GM12878 (cell line): ENCODE data around the gene MYLIP. TPM values are rescaled to one million over a fixed set of nuclear protein-coding genes. Genes with fewer than 3 reads are reported as not detected.

Source experiments
- ATAC-seq: fragments of 200-7000 bp; cut with Tn5 transposase; 3 replicates; pipeline ENCODE4 v1.9.1; 2020; ENCODE audit warnings: mild to moderate bottlenecking, moderate library complexity
- BruUV-seq: library from RNA; stranded (reverse); fragments of 400-500 nt; replicated peaks from 2 replicates; lab custom pipeline; 2021; lab: Mats Ljungman, UMichigan
- CTCF ChIA-PET: fragments of 300-600 bp; sonication (Branson Sonifier 250); formaldehyde crosslinking; extraction: SDS; loops from one replicate; lab custom pipeline; 2021; ENCODE audit warnings: inconsistent platforms; lab: Yijun Ruan, JAX
- POLR2A ChIA-PET: fragments of 350-600 bp; formaldehyde crosslinking; extraction: SDS; loops from one replicate; lab custom pipeline; 2021; ENCODE audit warnings: inconsistent platforms; lab: Charles Lee
- RAD21 ChIA-PET: fragments of 300-600 bp; sonication (Branson Sonifier 250); formaldehyde crosslinking; loops from one replicate; lab custom pipeline; 2023; ENCODE audit warnings: antibody characterized with exemption; ENCODE audit not compliant: unreplicated experiment; lab: Charles Lee
- SMC1A ChIA-PET: fragments of 300-600 bp; sonication (Branson Sonifier 250); formaldehyde crosslinking; loops from one replicate; lab custom pipeline; 2023; ENCODE audit not compliant: unreplicated experiment, uncharacterized antibody; lab: Charles Lee
- DNase-seq: peaks from one replicate; pipeline ENCODE4 v3.0.0-alpha.2; 2011; ENCODE audit warnings: low read depth, low spot score
- FAIRE-seq: peaks from 3 replicates; lab custom pipeline; 2011; peaks lifted over from hg19 to GRCh38; lab: Jason Lieb, UNC
- H2AFZ ChIP-seq: 2 replicates; pipeline ENCODE4 v1.6.0; 2011; ENCODE audit warnings: low read depth, low read length, control low read depth; ENCODE audit not compliant: control insufficient read depth
- H3K27ac ChIP-seq: 2 replicates; pipeline ENCODE4 v1.5.1; 2011; ENCODE audit warnings: control low read depth; ENCODE audit not compliant: control insufficient read depth, insufficient read depth
- H3K27me3 ChIP-seq, 2 experiments: replicated peaks in 1 of 2; 2 replicates each; pipeline versions ENCODE4 v1.6.0 to v1.6.1; 2011; ENCODE audit warnings: low read length in 1 of 2; ENCODE audit not compliant: control insufficient read depth in 2 of 2, insufficient read depth in 2 of 2
- H3K36me3 ChIP-seq, 2 experiments: 2 replicates each; pipeline ENCODE4 v1.5.1; 2011; ENCODE audit warnings: low read length in 1 of 2; ENCODE audit not compliant: control insufficient read depth in 2 of 2, insufficient read depth in 2 of 2
- H3K4me1 ChIP-seq: 2 replicates; pipeline ENCODE4 v1.6.1; 2011; ENCODE audit warnings: mild to moderate bottlenecking, low read length, moderate library complexity, mixed read lengths; ENCODE audit not compliant: control insufficient read depth, insufficient read depth
- H3K4me2 ChIP-seq: 2 replicates; pipeline ENCODE4 v1.6.0; 2011; ENCODE audit warnings: control low read depth; ENCODE audit not compliant: control insufficient read depth, insufficient read depth
- H3K4me3 ChIP-seq: fragments of 200-600 bp; sonication (generic); 2 replicates; pipeline ENCODE4 v1.5.1; 2016
- H3K79me2 ChIP-seq: 2 replicates; pipeline ENCODE4 v1.6.0; 2011; ENCODE audit warnings: low read length; ENCODE audit not compliant: control insufficient read depth, insufficient read depth
- H3K9ac ChIP-seq: 2 replicates; pipeline ENCODE4 v1.8.0; 2011; ENCODE audit warnings: low read length, control low read depth, mixed read lengths; ENCODE audit not compliant: control insufficient read depth, insufficient read depth
- H3K9me3 ChIP-seq: replicated peaks from 3 replicates; pipeline ENCODE4 v1.5.1; 2011; ENCODE audit warnings: mild to moderate bottlenecking, low read length; ENCODE audit not compliant: control insufficient read depth, insufficient read depth
- H4K20me1 ChIP-seq: 2 replicates; pipeline ENCODE4 v1.6.0; 2011; ENCODE audit not compliant: control insufficient read depth, insufficient read depth
- CHD2 ChIP-seq: IDR thresholded peaks from 2 replicates; pipeline ENCODE4 v1.6.1; 2011; ENCODE audit warnings: low read depth, low read length, improper control_type of control experiment, borderline replicate concordance
- EGR1 ChIP-seq, 2 experiments: IDR thresholded peaks; 1 replicate in 1 of 2; 2 replicates in 1 of 2; pipeline ENCODE4 v1.6.1; 2011 to 2012; ENCODE audit warnings: low read depth in 2 of 2, low read length in 2 of 2, borderline replicate concordance in 1 of 2, mild to moderate bottlenecking in 1 of 2, moderate library complexity in 1 of 2
- IKZF1 ChIP-seq: fragments of 450-650 bp; conservative IDR thresholded peaks from 2 replicates; pipeline ENCODE4 v1.6.1; 2017; ENCODE audit warnings: antibody characterized with exemption, mild to moderate bottlenecking
- MTA3 ChIP-seq: IDR thresholded peaks from 2 replicates; pipeline ENCODE4 v1.6.1; 2012; ENCODE audit warnings: low read length, inconsistent platforms, borderline replicate concordance
- RAD21 ChIP-seq: IDR thresholded peaks from 2 replicates; pipeline ENCODE4 v1.6.1; 2011; ENCODE audit warnings: mild to moderate bottlenecking, low read depth, low read length, moderate library complexity; ENCODE audit not compliant: insufficient read depth
- YY1 ChIP-seq: IDR thresholded peaks from 2 replicates; pipeline ENCODE4 v1.6.1; 2011; ENCODE audit warnings: low read depth, mild to moderate bottlenecking, low read length
- WGBS: methylation state at CpG from one replicate; pipeline ENCODE4 v1.1.6; 2016; ENCODE audit warnings: low lambda C conversion rate; ENCODE audit not compliant: insufficient replicate concordance, insufficient coverage; ENCODE audit errors: missing lambda C conversion rate; 5-methylcytosine and 5-hydroxymethylcytosine counted together
- in situ Hi-C: fragments of 300-500 bp; cut with MboI; formaldehyde crosslinking; loops from 9 replicates; pipeline ENCODE4 v1.14.3; 2018; ENCODE audit warnings: mixed read lengths
- intact Hi-C: fragments of 100-400 bp; cut with micrococcal nuclease; formaldehyde crosslinking; loops from one replicate; pipeline ENCODE4 v1.14.2; 2022; ENCODE audit not compliant: unreplicated experiment
- polyA plus RNA-seq, 11 experiments: library from polyadenylated mRNA; depleted of rRNA in 4 of 11; unstranded in 6 of 11; stranded (reverse) in 5 of 11; fragments of >200 nt; fragmentation: Nextera tagmentation in 4 of 11; fragmentation: Illumina TruSeq in 1 of 11; extraction: Ambion mirVana in 4 of 11; extraction: Trizol in 1 of 11; gene quantifications; 1 replicate in 1 of 11; 2 replicates in 10 of 11; pipeline versions ENCODE4 v1.2.1 to v1.2.3, GENCODE V29; 2011 to 2016; ENCODE audit warnings: inconsistent platforms in 2 of 11, missing spikeins in 2 of 11, low read depth in 1 of 11
- total RNA-seq, 4 experiments: library from RNA; depleted of rRNA in 3 of 4; stranded (reverse); fragments of >200 nt in 3 of 4; fragmentation: Illumina TruSeq in 1 of 4; extraction: Trizol in 1 of 4; gene quantifications; 2 replicates each; pipeline versions ENCODE4 v1.2.1 to v1.2.3, GENCODE V29; 2013 to 2021
- TF ChIP-seq, protein P1 (sequence below): fragments of 450-650 bp; IDR thresholded peaks from 2 replicates; pipeline ENCODE4 v1.6.1; 2017; ENCODE audit warnings: mild to moderate bottlenecking, moderate library complexity
- TF ChIP-seq, protein P2 (sequence below): fragments of 150-350 bp; IDR thresholded peaks from 2 replicates; pipeline ENCODE4 v1.6.1; 2014; ENCODE audit warnings: mild to moderate bottlenecking, low read depth, low read length
- TF ChIP-seq, protein P3 (sequence below): fragments of 450-650 bp; IDR thresholded peaks from 2 replicates; pipeline ENCODE4 v1.6.1; 2017; ENCODE audit warnings: mild to moderate bottlenecking, low read depth, inconsistent platforms; ENCODE audit not compliant: poor library complexity, severe bottlenecking
- TF ChIP-seq, protein P4 (sequence below): fragments of 450-650 bp; formaldehyde crosslinking; IDR thresholded peaks from 2 replicates; pipeline ENCODE4 v1.4.0; 2020; ENCODE audit warnings: mild to moderate bottlenecking, moderate library complexity

The MYLIP gene
- total and polyA plus RNA-seq, 10 of the 15 experiments (the other 5 are each of a cell fraction or from before 2014, with no cell fraction given), result 5.3 to 123 (median 12.5) TPM

DNA sequence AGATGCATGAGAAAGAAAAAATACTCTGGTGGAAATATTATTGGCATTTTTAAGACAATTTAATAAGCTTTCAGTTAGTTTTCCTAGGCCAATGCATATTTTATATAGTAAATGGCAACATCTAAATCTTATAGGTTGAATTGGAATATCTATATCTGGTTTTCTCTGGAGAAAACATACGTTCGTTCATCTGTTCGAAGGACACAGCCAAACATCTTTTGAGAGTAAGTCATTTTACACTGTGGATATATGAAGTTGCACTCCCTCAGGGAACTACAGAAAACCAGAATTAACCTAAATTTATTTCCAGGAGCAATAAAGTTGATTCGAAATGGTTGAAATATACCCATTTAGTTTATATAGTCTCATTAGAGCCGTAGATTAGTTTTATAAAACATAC lies 49.0 kb downstream of the MYLIP start:
- intact Hi-C loops, result no loop called here
- no peak overlapping the region for H3K27ac ChIP-seq
- no peaks in the 10 kb centered on the region for H3K27me3 ChIP-seq
- SMC1A ChIA-PET, result interaction anchor here (2.1 to 7.7 kb wide), 3 partner anchors 12 to 276 kb away, joined by 6 to 93 read pairs (median 8); no protein-coding TSS in a partner anchor
- H2AFZ ChIP-seq, result no peak overlapping the region
- no peaks in the 10 kb centered on the region; the same call in 2 of the 3 replicates for H3K9me3 ChIP-seq
- no peak overlapping the region for H3K9ac ChIP-seq
- H3K79me2 ChIP-seq, result no peaks in the 10 kb centered on the region
- H3K4me3 ChIP-seq, result no peak overlapping the region
- CTCF ChIA-PET, result interaction anchor here (0.6 kb wide), 1 partner anchor 574 kb away, joined by 3 read pairs; no protein-coding TSS in a partner anchor
- DNase-seq, result no peak
- RAD21 ChIA-PET, result interaction anchor here (1.0 kb wide), 1 partner anchor 9 kb away, joined by 4 read pairs; no protein-coding TSS in a partner anchor
- in situ Hi-C loops, result no loop called here
- H3K4me2 ChIP-seq, result no peak overlapping the region
- no peak for FAIRE-seq
- H3K36me3 ChIP-seq, result no peaks in the 10 kb centered on the region
- BruUV-seq, result no TSS peak
- POLR2A ChIA-PET, result no interaction called here
- no peaks in the 10 kb centered on the region for H4K20me1 ChIP-seq
- 79% methylated on average over 5 of the region's 5 CpGs for WGBS
- no peaks in the 10 kb centered on the region for H3K4me1 ChIP-seq
- ATAC-seq, result no peak
- TF ChIP-seq, protein P1, sequence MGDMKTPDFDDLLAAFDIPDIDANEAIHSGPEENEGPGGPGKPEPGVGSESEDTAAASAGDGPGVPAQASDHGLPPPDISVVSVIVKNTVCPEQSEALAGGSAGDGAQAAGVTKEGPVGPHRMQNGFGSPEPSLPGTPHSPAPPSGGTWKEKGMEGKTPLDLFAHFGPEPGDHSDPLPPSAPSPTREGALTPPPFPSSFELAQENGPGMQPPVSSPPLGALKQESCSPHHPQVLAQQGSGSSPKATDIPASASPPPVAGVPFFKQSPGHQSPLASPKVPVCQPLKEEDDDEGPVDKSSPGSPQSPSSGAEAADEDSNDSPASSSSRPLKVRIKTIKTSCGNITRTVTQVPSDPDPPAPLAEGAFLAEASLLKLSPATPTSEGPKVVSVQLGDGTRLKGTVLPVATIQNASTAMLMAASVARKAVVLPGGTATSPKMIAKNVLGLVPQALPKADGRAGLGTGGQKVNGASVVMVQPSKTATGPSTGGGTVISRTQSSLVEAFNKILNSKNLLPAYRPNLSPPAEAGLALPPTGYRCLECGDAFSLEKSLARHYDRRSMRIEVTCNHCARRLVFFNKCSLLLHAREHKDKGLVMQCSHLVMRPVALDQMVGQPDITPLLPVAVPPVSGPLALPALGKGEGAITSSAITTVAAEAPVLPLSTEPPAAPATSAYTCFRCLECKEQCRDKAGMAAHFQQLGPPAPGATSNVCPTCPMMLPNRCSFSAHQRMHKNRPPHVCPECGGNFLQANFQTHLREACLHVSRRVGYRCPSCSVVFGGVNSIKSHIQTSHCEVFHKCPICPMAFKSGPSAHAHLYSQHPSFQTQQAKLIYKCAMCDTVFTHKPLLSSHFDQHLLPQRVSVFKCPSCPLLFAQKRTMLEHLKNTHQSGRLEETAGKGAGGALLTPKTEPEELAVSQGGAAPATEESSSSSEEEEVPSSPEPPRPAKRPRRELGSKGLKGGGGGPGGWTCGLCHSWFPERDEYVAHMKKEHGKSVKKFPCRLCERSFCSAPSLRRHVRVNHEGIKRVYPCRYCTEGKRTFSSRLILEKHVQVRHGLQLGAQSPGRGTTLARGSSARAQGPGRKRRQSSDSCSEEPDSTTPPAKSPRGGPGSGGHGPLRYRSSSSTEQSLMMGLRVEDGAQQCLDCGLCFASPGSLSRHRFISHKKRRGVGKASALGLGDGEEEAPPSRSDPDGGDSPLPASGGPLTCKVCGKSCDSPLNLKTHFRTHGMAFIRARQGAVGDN, result no peak
- TF ChIP-seq EGR1 (IDR thresholded peaks at IDR 0.05; ENCODE audit: borderline replicate concordance in 1 of 2, low read depth in 2 of 2, low read length in 2 of 2) (no peak), MTA3 (no peak), CHD2 (no peak), RAD21 (no peak), IKZF1 (no peak), YY1 (no peak)
- TF ChIP-seq, protein P2, sequence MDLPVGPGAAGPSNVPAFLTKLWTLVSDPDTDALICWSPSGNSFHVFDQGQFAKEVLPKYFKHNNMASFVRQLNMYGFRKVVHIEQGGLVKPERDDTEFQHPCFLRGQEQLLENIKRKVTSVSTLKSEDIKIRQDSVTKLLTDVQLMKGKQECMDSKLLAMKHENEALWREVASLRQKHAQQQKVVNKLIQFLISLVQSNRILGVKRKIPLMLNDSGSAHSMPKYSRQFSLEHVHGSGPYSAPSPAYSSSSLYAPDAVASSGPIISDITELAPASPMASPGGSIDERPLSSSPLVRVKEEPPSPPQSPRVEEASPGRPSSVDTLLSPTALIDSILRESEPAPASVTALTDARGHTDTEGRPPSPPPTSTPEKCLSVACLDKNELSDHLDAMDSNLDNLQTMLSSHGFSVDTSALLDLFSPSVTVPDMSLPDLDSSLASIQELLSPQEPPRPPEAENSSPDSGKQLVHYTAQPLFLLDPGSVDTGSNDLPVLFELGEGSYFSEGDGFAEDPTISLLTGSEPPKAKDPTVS, result no peak
- TF ChIP-seq, protein P3, sequence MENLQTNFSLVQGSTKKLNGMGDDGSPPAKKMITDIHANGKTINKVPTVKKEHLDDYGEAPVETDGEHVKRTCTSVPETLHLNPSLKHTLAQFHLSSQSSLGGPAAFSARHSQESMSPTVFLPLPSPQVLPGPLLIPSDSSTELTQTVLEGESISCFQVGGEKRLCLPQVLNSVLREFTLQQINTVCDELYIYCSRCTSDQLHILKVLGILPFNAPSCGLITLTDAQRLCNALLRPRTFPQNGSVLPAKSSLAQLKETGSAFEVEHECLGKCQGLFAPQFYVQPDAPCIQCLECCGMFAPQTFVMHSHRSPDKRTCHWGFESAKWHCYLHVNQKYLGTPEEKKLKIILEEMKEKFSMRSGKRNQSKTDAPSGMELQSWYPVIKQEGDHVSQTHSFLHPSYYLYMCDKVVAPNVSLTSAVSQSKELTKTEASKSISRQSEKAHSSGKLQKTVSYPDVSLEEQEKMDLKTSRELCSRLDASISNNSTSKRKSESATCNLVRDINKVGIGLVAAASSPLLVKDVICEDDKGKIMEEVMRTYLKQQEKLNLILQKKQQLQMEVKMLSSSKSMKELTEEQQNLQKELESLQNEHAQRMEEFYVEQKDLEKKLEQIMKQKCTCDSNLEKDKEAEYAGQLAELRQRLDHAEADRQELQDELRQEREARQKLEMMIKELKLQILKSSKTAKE, result no peak
- TF ChIP-seq, protein P4, sequence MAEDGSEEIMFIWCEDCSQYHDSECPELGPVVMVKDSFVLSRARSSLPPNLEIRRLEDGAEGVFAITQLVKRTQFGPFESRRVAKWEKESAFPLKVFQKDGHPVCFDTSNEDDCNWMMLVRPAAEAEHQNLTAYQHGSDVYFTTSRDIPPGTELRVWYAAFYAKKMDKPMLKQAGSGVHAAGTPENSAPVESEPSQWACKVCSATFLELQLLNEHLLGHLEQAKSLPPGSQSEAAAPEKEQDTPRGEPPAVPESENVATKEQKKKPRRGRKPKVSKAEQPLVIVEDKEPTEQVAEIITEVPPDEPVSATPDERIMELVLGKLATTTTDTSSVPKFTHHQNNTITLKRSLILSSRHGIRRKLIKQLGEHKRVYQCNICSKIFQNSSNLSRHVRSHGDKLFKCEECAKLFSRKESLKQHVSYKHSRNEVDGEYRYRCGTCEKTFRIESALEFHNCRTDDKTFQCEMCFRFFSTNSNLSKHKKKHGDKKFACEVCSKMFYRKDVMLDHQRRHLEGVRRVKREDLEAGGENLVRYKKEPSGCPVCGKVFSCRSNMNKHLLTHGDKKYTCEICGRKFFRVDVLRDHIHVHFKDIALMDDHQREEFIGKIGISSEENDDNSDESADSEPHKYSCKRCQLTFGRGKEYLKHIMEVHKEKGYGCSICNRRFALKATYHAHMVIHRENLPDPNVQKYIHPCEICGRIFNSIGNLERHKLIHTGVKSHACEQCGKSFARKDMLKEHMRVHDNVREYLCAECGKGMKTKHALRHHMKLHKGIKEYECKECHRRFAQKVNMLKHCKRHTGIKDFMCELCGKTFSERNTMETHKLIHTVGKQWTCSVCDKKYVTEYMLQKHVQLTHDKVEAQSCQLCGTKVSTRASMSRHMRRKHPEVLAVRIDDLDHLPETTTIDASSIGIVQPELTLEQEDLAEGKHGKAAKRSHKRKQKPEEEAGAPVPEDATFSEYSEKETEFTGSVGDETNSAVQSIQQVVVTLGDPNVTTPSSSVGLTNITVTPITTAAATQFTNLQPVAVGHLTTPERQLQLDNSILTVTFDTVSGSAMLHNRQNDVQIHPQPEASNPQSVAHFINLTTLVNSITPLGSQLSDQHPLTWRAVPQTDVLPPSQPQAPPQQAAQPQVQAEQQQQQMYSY, result no peak
